Measurements from ENCODE around the gene ADORA1.

The ADORA1 gene

DNA sequence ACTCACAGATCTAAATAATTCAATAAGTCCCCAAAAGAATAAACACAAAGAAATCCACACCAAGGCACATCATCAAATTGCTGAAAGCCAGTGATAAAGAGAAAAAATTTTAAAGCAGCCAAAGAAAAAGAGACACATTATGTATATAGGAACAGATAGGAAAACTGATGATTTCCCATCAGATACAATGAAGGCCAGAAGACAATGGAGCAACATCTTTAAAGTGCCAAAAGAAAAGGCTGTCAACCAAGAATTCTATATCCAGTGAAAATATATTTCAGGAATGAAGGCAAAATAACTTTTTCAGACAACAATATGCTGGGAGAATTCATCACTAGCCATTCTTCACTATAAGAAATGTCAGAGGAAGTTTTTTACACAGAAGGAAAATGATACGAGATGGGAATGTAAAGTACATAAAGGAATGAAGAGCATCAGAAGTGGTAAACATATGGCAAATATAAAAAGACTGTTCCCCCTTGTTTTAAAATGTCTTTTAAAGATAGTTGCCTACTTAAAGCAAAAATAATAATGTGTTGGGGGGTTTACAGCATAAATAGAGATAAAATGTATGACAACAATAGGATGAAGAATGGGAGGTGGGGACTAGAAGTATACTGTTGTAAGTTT is 32.4 kb upstream of the ADORA1 start:
- no peak for DNase-seq (ENCODE audit: low read depth)

- no peak for DNase-seq (ENCODE audit: low read depth)
These were observed 31.0 kb upstream of the ADORA1 start for GRCh38 chr1:203096566-203096965.

DNA sequence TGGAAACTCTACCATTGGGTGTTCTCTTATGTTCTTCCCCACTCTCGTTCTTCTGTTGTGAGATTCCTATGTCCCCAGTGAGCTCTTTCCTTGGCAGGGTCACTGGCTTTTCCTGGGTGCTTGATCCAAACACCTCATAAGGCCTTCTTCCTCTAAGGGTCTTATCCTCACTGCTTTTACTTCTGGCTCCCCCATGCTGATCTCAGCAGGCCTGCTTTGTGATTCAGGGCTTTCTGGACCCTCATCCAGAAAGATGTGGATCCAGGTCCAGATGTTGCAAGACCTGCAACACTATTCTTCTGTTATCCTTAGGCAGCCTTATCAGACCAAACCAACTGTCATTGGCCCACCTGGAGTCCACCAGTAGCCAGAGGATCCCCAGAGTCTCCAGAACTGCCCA is 30.5 kb upstream of the ADORA1 start:
- no peak for DNase-seq (ENCODE audit: low read depth)

GRCh38 chr1:203098445-203098844 is 29.1 kb upstream of the ADORA1 start:
- no peak for DNase-seq (ENCODE audit: low read depth)

GRCh38 chr1:203098914-203099520 is 28.5 kb upstream of the ADORA1 start:
- no peak for DNase-seq (ENCODE audit: low read depth)

DNA sequence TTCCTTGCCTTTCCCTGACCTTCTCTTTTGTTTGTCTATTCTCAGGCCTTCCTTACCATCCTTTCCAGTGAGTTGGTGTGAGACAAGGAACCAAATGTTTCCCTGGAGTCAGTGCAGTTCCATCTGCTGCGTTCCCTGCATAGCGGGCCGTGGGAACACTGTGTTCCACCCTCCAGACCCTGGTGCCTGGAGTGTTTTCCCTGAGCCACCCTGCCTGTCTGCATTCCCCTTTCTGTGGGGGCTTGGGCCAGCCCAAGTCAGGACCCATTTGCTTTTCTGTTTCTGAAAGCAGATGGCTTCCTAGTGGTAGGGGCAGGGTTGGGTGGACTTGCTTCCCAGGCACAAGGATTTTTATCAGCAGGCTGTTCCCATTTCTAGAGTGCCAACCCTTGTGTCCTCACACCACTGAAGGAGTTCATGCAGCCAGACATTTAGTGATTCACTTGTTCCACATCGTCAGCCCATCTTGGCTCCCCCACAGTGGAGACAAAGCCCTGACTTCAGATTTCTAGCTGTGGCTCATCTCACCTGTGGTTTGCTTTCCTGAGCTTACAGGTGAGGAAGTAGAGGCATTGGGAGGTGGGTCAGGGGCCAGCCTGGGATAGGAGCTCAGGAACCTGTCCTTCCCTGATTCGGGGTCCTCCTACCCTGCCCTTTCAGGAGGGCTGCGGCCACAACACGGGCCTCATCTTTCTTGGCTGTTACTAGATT is 27.6 kb upstream of the ADORA1 start:
- DNase-seq (ENCODE audit: low read depth): no peak

GRCh38 chr1:203100516-203100869 is 27.0 kb upstream of the ADORA1 start:
- DNase-seq (ENCODE audit: low read depth): no peak

- no peak for DNase-seq (ENCODE audit: low read depth)
These were observed 25.5 kb upstream of the ADORA1 start for GRCh38 chr1:203101813-203102634.

DNA sequence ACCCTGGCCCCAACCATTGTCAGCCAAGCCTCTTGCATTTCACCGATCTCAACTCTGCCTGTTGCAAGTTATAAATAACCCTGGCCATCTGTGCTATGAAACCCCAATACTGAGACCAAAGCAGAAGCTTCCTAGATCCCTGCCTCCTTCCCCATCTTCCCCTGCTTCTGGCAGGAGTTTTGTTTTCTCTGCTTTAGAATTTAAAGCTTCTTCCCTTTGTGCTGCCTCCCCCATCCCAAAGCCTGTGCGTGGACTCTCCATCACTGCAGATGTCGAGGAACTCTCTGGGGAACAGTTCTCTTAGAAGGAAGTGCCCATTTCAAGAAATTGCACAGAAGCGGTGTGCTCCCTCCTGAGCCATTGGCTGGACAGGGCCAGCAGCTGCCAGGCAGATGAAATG is 24.3 kb upstream of the ADORA1 start:
- DNase-seq (ENCODE audit: low read depth): no peak

DNA sequence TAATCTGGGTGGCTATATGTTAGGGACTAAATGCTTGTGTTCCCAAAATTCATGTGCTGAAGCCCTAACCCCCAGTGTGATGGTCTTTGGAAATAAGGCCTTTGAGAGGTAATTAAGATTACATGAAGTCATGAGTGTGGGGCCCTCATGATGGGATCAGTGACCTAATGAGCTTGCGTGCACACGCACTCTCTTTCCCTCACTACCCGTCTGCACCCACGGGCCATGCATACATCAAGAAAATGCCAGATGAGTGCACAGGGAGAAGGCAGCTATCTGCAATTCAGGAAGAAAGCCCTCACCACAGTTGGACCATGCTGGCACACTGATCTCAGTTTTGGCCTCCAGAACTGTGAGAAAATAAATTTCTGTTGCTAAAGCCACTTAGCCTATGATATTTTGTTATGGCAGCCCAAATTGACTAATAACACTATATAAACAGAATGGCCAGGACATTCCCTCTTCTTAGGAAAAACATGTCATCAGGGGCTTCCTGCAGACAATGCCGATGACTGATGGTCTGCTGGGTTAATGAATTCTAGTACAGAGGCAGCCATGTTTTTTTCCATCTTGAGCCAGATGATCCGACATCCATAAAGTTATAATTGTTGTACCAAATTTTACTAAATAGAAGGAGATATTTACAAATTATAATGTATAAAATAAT is 23.6 kb upstream of the ADORA1 start:
- no peak for DNase-seq (ENCODE audit: low read depth)

GRCh38 chr1:203104789-203105390 is 22.6 kb upstream of the ADORA1 start:
- no peak for DNase-seq (ENCODE audit: low read depth)

DNA sequence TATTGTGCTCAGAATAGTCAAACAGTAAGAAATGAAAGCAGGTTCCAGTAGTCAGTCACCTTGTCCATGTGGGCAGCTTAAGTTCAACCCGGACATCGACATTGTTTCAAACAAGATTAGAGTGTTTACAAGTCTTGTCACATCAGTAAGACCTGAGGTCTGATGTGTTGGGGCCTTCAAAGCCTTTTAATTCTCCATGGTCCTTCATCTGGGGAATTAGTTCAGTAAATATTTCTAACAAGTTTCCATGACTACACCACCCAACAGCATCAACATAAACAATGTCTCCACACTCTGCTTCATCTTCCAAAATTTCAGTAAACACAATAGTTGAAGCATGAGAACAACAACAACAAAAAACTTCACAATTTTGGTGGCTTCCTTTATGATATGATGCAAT is 15.1 kb upstream of the ADORA1 start:
- no peak for DNase-seq (ENCODE audit: low read depth)

DNA sequence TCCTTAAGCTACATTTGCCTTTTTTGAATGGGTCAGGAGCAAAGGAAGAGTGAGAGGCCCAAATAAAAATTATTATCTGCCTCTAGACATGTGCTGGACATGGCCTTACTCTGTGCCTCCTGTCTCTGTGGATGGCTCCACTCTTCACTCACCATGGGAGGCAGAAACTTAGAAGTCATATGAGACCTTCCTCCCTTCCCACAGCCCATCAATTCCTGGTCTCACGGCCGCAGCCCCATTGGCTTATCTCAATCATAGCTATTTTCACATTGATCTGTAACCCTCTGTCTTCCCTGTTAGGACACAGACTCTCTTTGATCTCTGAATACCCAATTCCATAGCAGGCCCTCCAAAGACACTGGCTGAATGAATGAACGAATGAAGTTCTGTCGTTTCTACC is 14.2 kb upstream of the ADORA1 start:
- DNase-seq (ENCODE audit: low read depth): no peak

GRCh38 chr1:203114202-203114601 is 13.3 kb upstream of the ADORA1 start:
- DNase-seq (ENCODE audit: low read depth): no peak

DNA sequence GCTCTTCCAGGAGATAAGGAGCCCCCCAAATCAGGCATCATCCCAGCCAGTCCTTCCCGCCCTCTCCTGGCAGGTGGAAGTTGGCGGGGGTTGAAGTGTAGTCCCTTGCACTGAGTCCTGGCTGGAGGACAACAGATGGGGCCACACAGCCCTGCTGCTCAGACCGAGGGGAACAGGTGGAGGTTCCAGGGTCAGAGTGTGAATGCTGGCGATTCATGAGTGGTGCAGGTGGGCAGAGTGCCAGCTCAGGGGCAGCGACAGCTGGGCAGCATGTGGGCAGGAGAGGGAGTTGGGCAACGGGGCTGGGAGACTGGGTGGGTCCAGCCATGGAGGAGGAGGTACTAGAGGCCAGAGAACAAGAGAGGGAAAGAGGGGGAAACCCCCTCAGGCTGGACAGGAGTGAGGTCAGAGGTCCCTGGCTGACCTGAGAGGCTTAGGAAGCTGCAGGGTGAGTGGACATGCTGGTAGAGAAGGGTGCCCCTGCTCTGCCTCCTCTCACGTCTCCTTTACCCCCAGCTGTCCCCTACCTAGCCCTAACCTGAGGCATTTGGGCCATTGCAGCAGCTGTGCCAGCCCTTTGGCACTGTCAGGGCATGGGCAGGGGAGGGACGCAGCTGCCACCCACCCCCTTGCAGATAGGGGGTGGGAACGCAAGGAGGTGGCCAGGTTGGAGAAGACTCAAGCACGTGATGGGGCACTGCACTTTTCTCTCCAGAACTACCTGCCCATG is 11.3 kb upstream of the ADORA1 start:
- no peak for DNase-seq (ENCODE audit: low read depth)

DNA sequence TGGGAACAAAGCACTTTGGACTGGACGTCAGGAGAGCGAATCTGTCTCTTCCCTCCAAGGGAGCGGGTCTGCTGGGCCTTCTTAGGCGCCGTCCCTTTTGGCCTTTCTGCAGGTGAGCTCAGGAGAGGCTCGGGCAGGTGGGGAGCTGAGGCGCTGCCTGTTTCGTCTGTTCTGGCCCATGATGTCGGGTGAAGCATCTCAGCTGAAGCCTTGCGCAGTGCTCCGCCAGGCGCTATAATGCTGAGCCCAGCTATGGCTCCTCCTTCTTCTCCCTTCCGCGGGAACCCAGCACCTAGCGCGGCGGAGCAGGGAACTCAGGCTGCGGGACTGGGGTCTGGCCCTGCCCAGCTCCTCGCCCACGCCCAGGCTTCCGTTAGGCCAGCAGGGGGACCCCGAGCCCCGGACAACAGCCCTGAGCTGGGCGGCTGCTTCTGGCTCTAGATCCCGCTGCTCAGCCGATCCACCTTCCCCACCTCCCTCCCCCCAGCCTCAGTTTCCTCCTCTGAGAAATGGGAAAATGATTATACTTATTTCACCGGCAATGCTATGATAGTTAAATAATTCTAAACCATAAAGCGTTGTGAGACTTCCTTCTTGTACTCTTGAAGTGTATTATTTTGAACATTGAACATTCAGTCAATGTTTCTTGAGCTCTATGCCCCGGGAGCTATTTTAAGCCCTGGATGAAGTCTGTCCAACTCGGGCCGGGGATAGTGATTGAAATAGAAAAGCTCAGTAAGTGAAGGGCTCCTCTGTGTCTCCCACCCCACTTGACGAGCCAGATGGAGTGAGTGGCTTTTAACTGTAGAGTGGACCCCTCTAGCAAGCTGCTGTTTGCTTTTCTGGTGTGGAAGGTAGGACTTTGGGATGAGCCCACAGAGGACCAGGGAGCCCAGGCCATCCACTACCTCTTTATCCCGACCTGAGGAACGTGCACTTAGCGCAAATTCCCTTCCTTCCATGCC is 9.6 kb upstream of the ADORA1 start:
- DNase-seq (ENCODE audit: low read depth): no peak

GRCh38 chr1:203120325-203121153 is 7.0 kb upstream of the ADORA1 start:
- DNase-seq (ENCODE audit: low read depth): no peak

GRCh38 chr1:203121186-203122015 is 6.1 kb upstream of the ADORA1 start:
- DNase-seq (ENCODE audit: low read depth): no peak

Measured in activated T-cell treated with anti-CD3 and anti-CD28 coated beads for 24 hours (primary cell).